ENCODE measurements around the gene CDCA4. TPM values are rescaled to one million over a fixed set of nuclear protein-coding genes. Genes with fewer than 3 reads are reported as not detected.

Gene CDCA4
- total RNA-seq, 2 donors from 2014 or later = 3.2 to 3.3 TPM

GRCh38 chr14:105005929-105006830, 14.7 kb downstream of the CDCA4 start:
- DNase-seq = no peak
- ATAC-seq = peak; percentile 23 to 25

GRCh38 chr14:105005329-105005928, 15.5 kb downstream of the CDCA4 start:
- ATAC-seq (peak in 1 of 2 donors; percentile 39), DNase-seq (no peak)
- intact Hi-C loops (cut with DNase I) = no loop called here

More at GRCh38 chr14:105005929-105006830, 14.7 kb downstream of the CDCA4 start:
- intact Hi-C loops (cut with DNase I) = no loop called here

- no peak for ATAC-seq
- DNase-seq = no peak
- intact Hi-C loops (cut with DNase I) = no loop called here
Observed at GRCh38 chr14:104999361-104999760, 21.5 kb downstream of the CDCA4 start.

- ATAC-seq (no peak), DNase-seq (no peak)
- intact Hi-C loops (cut with DNase I) = no loop called here
Observed at GRCh38 chr14:104998801-104999200, 22.1 kb downstream of the CDCA4 start.

GRCh38 chr14:104996483-104996882, 24.4 kb downstream of the CDCA4 start:
- DNase-seq = no peak
- ATAC-seq = no peak
- intact Hi-C loops (cut with DNase I) = no loop called here

- DNase-seq (no peak), ATAC-seq (no peak)
- intact Hi-C loops (cut with DNase I) = no loop called here
Observed at GRCh38 chr14:104996032-104996431, 24.9 kb downstream of the CDCA4 start.

- intact Hi-C loops (cut with DNase I) = no loop called here
- ATAC-seq (no peak), DNase-seq (no peak)
Observed at GRCh38 chr14:104994978-104995377, 25.9 kb downstream of the CDCA4 start.

GRCh38 chr14:104993808-104994591, 26.9 kb downstream of the CDCA4 start:
- intact Hi-C loops (cut with DNase I) = no loop called here
- no peak for ATAC-seq

GRCh38 chr14:104993306-104993705, 27.6 kb downstream of the CDCA4 start:
- DNase-seq (no peak), ATAC-seq (no peak)
- intact Hi-C loops (cut with DNase I) = no loop called here

More at GRCh38 chr14:104993808-104994591, 26.9 kb downstream of the CDCA4 start:
- DNase-seq = no peak

- ATAC-seq = no peak
- DNase-seq = no peak
- intact Hi-C loops (cut with DNase I) = no loop called here
Observed at GRCh38 chr14:104992501-104992900, 28.4 kb downstream of the CDCA4 start.

- intact Hi-C loops (cut with DNase I) = no loop called here
- no peak for ATAC-seq
- DNase-seq = no peak
Observed at GRCh38 chr14:104991896-104992230, 29.0 kb downstream of the CDCA4 start.

GRCh38 chr14:104989951-104990303, 31.0 kb downstream of the CDCA4 start:
- no peak for ATAC-seq
- intact Hi-C loops (cut with DNase I) = no loop called here
- DNase-seq = no peak

- no peak for DNase-seq
- ATAC-seq = no peak
- intact Hi-C loops (cut with DNase I) = no loop called here
Observed at GRCh38 chr14:104989236-104989950, 31.5 kb downstream of the CDCA4 start.

GRCh38 chr14:104986487-104987164, 34.3 kb downstream of the CDCA4 start:
- no peak for DNase-seq
- no peak for ATAC-seq
- intact Hi-C loops (cut with DNase I) = no loop called here

- intact Hi-C loops (cut with DNase I) = no loop called here
- ATAC-seq (peak; percentile 97), DNase-seq (peak; percentile 93)
Observed at GRCh38 chr14:104985675-104986486, 35.0 kb downstream of the CDCA4 start, which contains the start of gene CLBA1. TSS of gene CLBA1 (plus strand) at chr14:104985788. CDS start at chr14:104986432, 644 bp downstream.

- intact Hi-C loops (cut with DNase I) = loop anchor here in 1 of 2 donors (5.0 kb wide), 1 partner anchor 38 kb away; the partner anchor contains the start of gene CDCA4
- ATAC-seq (no peak), DNase-seq (peak; percentile 16)
Observed at GRCh38 chr14:104984056-104984894, 36.6 kb downstream of the CDCA4 start.

- peak; percentile 9 for DNase-seq
- ATAC-seq = no peak
- intact Hi-C loops (cut with DNase I) = loop anchor here in 1 of 2 donors (5.0 kb wide), 1 partner anchor 39 kb away; the partner anchor contains the start of gene CDCA4
Observed at GRCh38 chr14:104983231-104983721, 37.6 kb downstream of the CDCA4 start.

Data from left cardiac atrium (tissue), 4 donors.